Kasumi-1 (cell line): ENCODE results near the gene CACNA2D3.
"Not testable (repeated sequence)": the region's sequence is repeated elsewhere in the genome, so short reads cannot be mapped to it uniquely, and the experiment has no call there.

Experiments
- DNase-seq, 2 experiments: peaks; one replicate each; lab custom pipeline; 2025; lab: John Stamatoyannopoulos, UW

The CACNA2D3 gene

DNA sequence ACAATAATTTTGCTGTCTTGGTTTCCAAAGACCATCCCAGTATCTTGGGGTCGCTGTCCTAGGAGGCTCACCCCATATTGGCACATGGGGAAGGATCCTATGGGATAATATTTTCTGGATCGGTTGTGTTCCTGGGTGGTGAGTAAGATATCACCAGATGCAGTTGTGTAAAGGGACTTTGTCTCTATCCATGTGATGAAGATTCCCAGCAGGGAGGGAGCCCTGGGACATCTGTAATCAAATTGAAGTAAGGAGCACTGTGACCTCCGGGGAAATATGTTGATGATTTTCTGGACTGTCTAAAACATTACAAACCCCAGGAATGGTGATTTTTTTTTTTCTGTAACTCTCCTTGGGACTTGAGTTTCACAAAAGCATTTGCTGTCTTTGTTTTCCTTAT is 841.7 kb downstream of the CACNA2D3 start:
- DNase-seq, result no peak

DNA sequence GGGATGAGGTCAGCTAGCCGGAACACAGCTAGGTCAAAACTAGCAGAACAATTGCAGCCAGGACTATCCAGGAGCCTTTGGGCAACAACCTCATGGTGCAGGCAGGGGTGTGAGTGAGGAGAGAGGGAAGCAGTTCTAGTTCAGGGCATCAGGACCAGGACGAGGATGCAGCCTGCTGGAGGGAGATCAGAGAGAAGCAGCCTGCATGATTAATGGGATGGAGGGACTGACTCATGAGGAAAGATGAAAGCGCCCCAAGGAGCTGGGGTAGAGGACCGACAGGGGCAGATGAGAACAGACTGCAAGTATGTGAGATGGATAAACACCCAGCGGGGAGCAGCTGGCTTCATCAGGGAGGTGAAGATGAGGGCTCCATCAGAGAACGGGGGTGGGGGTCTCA is 843.4 kb downstream of the CACNA2D3 start:
- no peak for DNase-seq

DNA sequence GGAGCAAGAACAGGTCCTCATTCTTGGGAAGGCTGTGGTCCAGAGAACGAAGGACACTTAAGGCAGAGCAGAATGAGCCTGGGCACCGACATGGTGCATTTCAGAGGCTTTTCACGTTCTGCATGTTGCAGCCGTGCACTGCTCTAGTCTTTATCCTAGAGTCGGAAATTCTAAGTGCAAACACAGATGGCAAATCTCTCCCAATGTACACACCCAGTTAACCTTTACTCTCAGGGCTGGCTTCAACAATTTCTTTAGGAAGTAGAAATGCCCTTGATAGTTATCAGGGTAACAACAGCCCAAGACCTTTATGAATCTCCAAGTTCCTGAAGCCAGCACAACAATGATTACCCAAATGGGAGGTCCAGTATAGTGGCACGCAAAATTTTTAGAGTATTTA is 844.6 kb downstream of the CACNA2D3 start:
- DNase-seq, result no peak

DNA sequence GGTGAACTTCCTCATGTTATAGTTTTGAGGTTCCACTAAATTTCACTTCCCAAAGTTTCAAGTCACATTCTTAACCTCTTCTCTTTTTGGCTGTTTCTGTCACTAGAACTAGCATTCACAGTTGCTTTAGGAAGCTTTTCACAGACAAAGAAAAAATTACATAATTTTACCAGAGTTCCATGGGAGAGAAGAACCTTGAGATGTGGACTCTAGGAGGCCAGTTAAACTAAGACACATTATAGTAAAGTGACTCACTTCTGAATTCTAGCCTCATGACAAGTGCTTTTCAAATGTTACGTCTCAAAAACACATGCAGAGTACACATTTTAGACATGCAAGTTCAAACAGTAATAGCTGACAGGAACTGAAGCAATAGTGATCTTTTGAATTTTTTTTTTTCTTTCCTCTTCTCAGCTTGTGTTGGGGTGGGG is 845.4 kb downstream of the CACNA2D3 start:
- no peak for DNase-seq

DNA sequence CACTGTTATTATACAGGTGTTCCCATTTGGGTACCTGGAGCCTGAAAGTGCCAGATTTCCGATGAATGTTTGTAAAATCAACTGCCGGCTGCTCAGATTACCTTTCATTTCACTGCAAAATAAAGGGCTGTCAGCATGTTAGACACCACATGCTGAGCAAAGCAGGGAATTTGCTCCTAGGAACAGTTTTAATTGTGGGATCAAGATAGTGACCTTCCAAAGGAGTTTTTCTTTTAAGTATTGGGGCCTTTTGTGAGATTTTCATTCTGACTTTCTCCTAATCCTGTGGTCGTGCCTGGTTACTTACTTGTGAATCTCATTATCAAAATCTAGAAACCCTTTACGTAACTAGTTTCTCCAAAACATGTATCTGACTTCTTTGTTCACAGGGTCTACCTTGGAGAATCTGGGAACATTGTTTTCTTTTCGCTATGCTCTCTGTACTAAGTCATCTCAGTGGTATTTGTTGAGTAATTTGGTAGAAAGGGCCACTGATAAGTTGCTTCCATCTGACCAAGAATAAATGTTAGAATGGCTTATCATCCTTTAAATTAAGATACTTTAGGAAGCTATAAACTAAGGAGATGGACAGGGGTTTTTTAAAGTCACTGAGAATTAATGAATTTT is 846.3 kb downstream of the CACNA2D3 start:
- DNase-seq, result no peak

DNA sequence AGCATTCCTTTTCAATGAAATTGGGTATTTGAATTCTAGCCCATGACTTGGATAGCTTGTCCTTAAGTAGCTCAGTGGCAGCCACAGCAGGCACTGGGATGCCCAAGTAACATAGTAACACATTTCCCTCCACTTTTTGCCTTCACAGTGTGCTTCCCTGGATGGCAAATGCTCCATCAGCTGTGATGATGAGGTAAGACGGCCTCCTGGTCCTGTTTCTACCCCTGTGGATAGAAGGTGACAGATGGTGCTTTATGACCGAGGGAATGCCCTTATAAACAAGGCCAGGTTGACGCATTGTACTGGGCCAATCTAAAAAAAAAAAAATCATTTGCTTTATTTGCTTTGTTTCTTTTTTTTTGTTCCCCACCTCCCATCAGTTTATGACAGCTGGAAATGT is 847.3 kb downstream of the CACNA2D3 start:
- no peak for DNase-seq

DNA sequence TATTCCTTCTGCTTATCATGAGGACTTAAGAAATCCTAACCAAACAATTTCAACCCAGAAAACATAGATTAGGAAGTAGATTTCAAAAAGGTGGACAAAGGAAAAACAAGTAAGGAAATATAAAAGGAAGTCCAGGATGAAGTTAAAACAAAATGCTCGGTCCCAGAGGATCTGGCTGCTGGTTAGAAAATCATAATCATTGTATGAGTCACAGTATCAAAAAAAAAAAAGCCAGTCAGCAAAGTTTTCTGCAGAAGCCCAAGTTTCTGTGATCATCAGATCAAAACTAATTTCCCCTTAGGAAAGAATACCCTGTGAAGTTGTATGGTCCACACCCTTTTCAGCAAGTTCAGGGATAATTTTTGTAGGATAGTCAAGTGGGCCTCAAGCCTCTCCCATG is 848.5 kb downstream of the CACNA2D3 start:
- no peak for DNase-seq

DNA sequence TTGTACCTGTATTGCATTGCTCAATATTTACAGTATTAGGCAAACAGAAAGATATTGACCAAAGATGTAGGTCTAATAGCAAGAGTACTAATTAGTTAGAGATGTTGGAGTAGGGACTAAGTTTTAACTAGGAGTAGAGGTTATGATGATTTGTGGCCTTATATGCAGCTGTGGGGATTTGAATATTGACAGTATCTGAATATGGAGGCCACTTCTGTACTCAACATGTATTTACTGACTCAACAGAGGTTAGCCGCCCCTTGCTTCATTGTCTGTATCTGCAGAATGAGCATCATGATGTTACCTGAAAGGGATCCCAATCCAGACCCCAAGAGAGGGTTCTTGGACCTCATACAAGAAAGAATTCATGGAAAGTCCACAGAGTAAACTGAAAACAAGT is 855.1 kb downstream of the CACNA2D3 start:
- DNase-seq, result no peak

DNA sequence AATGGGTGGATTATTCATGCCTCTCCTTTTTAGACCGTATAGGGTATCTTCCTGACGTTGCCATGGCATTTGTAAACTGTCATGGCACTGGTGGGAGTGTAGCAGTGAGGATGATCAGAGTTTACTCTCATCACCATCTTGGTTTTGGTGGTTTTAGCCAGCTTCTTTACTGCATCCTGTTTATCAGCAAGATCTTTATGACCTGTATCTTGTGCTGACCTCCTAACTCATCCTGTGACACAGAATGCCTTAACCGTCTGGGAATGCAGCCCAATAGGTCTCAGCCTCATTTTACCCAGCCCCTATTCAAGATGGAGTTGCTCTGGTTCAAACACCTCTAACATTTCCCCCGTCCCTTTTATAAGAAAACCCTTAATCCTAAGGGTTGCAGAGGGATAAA is 855.6 kb downstream of the CACNA2D3 start:
- DNase-seq, result not testable (repeated sequence)

DNA sequence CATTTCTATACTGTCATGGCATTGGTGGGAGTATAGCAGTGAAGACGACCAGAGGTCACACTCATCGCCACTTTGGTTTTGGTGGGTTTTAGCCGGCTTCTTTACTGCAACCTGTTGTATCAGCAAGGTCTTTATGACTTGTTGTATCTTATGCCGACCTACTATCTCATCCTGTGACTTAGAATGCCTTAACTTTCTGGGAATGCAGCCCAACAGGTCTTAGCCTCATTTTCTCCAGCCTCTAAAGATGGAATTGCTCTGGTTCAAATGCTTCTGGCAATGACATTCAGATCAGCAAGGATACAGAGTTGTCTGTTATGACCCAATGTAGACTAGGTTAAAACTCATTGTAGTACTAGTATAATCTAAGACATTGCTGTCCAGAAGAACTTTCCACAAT is 860.5 kb downstream of the CACNA2D3 start:
- DNase-seq, result no peak

DNA sequence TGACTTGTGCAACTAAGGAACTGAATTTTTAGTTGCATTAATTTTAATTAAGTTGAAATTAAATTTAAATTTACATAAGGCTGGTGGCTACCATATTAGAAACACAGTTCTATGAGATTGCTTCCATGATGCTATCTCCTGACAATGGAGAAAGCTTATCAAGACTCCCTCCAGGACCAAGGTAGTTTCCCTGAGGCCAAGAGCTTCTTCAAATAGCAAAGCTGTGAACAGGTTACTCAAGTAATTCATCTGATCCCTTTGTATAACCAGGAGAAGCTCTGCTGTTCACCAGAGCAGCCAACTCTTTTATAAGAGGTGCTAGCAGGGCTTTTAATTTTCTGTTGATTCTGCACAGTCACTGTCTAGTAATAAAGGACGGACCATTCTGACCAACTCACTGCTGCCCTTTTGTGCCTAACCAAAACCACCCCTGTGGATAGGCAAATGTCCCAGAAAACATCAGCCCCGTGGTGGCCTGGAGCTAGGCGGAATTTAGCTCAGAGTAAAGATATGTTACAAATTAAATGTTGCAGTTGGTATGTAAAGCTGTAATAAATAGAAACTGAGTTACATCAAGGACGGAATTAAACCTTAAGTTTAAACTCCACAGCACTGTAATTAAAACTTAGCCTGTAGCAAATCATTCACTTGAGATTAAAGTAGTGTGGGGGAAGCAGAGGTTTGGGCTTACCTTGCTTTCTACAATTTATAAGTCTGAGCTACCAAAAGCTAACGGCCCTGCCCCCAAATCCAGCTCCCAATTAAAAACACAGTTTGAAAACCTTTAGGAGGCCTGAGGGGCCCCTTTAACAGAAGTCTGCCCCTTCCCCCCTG is 861.1 kb downstream of the CACNA2D3 start:
- DNase-seq, result no peak

DNA sequence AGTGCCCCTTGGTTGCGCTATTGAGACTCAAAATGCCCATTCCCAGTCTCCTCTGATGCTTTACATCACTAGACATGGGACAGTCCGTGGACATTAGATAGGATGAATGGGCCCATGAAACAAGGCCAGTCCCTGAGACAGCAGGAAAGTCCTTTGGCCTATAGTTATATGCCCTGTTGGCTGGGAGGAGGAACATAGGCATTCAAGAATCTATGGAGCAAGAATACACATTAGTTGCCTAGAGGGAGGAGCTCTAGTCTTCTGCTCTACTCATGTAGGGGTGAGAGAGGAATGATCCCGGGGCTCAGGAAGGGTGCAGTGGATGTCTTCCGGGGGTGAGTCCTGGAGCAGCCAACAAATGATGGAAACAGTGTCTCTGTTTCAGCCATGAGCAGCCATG is 863.5 kb downstream of the CACNA2D3 start:
- DNase-seq, result no peak

DNA sequence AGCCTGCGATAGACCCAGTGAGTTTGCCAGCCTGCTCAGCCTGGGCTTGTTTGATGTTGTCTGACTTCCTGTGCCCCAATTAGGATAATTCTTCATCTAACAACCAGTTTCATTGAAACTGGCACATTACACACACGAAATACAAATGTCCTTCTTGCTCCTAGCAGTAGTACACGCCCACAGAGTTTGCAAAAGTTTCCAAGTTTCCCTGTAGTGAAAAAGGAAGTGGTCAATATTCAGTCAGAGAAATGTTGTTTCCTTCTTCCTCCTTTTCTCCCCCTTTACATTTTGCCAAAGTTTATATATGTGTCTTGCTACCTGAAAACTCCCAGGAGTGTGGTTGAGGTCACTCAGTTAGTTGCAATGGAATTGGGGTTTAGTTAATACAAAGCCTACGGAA is 863.9 kb downstream of the CACNA2D3 start:
- DNase-seq, result peak; percentile 4 to 7

DNA sequence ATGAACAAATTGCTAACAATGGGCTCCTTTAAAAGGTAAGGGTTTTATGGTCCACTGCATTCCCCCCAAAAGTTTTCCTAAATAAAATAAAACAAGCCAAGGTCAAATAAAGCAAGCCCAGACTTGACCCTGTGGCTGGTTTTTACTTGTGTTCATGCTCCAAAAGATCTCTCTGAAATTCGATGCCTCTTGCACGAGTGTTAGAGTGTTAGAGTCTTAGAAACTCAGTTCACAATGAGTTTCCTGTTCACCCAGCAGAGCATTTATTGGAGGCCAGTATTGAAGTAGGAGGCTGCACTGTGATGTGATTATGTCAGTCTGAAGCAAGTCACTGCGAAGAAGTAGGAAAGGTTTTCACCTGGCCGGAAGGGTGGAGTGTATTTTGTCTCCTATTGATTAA is 865.4 kb downstream of the CACNA2D3 start:
- no peak for DNase-seq

DNA sequence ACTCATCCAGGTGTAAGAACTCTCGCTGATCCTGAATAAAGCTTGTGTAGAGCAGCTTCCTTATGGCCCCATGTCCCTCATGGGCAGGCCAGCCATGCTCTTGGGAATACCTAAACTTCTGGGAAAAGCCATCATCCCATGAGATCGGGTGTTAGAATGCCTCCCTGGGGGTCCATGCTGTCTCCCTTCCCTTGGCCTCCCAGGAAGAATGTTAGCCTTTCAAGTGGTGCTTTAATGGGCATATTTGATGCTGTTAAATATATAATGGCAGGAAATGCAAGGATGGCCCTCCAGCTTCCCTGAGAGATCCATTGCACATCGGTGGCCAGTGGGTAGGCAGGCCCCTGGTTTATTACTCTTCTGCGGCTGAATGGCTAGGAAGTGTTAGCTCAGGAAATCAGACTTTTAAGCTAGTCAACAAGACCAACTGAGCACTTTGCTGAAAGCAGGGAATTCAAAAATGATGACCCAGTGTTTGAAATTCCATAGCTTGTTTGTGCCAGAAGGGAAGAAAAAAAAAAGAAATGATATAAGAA is 866.0 kb downstream of the CACNA2D3 start:
- no peak for DNase-seq

DNA sequence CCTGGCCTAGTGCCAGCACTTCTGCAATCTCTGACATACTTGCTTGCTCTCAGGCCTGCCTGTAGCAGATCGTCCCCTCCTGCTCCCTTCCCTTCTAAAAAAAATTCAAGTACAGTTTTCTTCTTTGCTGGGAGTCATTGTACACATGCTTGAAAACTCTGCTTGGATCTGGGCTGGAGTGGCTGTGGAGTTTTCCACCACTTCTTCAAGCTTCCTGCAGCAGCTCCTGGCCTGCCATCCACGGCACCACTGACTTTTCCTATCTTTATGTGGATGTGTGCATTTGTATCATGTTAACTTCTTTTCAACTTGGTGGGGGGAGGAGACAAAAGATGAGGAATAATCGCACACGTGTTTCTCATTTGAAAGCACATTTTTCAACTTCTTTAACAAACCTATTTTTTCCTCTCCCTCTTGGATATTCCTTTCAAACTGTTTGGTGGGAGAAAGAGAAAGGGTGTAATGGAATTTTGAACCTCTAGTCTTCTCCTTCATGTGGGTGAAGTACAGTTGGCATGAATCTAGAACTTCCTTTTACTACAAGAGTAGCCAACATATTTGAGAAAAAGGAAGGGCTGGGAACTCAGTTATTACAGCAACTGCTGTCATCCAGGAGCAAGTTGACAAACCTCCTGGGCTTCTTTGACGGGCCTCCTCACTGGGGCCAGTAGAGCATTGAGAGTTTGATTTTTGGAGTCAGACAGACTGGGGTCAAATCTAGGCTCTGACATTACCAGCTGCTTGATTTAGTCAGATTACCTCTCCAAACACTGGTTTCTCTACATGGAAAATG is 866.7 kb downstream of the CACNA2D3 start:
- DNase-seq, result no peak

DNA sequence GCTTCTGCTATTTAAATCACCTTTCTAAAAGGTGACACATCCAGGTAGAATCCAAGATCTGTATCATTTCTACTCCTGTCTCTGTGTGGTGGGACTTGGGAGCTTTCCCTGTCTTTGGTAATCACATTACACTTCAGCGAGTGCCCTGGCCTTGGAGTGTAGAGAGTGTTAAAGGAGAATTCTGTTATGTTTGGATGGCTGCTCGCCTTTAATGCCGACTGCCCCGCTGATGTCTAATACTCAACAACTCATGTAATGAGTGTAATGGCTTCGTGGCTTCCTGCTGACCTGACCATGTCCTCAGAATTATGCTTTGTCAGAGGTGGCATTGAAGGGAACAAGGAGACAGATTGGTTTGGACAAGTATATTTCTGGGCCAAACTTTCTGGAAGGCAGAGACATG is 871.8 kb downstream of the CACNA2D3 start:
- DNase-seq, result no peak

DNA sequence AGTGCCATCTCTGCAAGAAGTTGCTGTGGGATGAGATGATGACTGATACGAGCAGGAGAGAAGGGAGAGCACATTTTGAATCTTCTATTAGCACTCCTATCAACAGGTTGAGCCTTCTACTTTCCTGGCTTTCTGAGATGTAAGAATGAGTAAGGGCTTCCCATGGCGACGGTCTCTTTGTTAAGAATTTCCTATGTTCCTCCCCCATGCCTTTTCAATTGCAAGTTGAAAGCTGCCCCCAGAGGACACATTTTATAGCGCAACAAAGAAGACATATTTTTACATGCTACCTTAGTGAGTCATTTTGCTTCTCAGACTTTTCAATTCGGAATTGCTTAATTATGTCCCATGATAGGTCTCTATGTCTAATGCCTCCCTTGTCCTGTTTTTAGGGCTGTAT is 876.8 kb downstream of the CACNA2D3 start:
- DNase-seq, result no peak

DNA sequence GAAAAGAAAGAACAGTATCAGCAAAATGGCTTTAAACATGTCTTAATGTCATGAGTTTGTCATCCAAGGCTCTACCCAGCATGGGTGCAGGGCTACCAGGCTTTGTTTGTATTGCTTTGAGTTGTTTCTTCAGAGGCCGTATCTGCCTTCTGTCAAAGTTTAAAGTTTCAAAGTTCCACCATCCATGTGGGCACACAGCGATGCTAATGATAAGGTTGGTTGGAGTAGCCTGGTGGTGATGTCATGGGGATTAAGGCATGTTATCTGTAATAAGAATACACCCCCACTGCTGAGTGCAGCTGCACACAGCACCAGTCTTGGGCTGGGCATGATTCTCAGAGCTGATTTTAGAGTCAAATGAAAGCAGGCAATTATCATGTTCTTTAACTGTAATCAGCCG is 877.5 kb downstream of the CACNA2D3 start:
- no peak for DNase-seq

DNA sequence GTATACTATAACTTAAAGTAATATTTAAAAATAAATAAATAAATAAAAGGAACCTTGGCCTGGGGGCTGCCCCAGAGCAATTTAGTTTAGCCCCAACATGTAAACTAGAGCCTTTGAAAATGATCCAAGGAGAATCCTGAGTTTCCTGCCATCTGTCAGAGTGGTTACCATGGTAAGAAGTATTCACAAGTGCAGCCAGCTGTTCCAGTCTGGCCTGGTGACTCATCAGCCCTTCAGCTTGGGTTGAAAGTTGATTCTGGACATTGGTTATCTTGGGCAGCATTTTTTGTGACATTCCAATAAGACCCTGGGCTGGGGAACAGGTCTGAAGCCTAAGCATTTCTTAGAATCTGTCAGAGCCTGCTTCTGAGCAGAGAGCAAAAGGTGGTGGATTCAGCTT is 878.2 kb downstream of the CACNA2D3 start:
- DNase-seq, result no peak

DNA sequence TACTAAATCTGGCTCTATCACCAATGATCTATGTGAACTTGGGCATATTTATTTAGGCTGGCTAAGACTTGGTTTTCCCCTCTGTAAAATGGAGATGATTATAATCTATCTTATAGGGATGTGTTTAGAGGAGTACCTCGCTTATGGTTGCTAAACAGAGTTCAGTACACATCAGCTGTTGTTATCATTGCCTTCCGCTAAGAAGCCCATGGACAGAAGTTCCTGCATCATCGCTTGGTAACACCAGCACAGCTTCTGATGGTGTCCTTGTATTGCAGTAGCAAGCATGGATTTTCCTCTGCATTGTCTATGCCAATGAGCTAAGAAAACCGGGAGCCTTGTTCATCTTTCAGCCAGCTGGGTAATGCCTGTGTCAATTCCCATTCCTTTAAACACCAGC is 878.6 kb downstream of the CACNA2D3 start:
- no peak for DNase-seq

DNA sequence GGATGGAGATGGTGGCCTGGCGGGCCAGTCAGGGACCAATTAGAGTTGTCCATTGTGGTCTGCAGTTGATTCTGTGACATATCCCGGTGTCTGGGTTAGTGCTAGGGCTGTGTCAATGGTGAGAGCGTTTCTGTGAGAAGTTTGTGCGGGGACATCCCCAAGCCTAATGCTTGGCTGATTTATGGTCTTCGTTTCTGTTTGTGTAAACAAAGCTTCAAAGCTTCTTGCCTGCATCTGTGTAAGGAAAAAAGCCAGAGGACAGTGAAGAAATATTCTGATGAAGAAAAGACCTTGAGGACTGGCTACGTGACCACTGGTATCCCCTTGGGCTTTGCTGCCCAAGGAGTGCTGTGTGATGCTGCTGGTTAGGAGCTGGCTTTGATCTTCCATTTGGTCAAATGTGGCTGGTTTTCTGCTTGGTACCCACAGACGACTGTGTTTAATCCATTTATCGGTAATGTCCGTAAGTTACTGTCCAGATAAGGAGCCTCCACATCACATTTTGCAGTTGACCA is 880.1 kb downstream of the CACNA2D3 start:
- DNase-seq, result no peak
